OCI-LY1 (cell line): Measurements from ENCODE around the gene ZNF814.
A peak's percentile ranks its signal among the peaks of the same experiment; 100 is the strongest.

Experiments
- H2AFZ ChIP-seq: fragments of 200-600 bp; sonication (generic), shearing (Covaris generic); 2 replicates; pipeline ENCODE4 v1.6.0; 2014; ENCODE audit warnings: antibody characterized with exemption, mild to moderate bottlenecking, low read length
- H3F3A ChIP-seq: fragments of 200-600 bp; sonication (generic), shearing (Covaris generic); 2 replicates; pipeline ENCODE4 v1.6.0; 2014; ENCODE audit warnings: mild to moderate bottlenecking, antibody characterized with exemption, low read length, moderate library complexity; ENCODE audit not compliant: insufficient read depth
- H3K27ac ChIP-seq: fragments of 200-600 bp; sonication (generic); 2 replicates; pipeline ENCODE4 v1.5.1; 2014; ENCODE audit warnings: low read length, mixed run types, mild to moderate bottlenecking, low read depth; ENCODE audit not compliant: poor library complexity, severe bottlenecking
- H3K27me3 ChIP-seq: fragments of 200-600 bp; sonication (generic); 2 replicates; pipeline ENCODE4 v1.6.0; 2014; ENCODE audit warnings: antibody characterized with exemption, mild to moderate bottlenecking, low read length, moderate library complexity; ENCODE audit not compliant: insufficient read depth
- H3K36me3 ChIP-seq: fragments of 200-600 bp; sonication (generic); 2 replicates; pipeline ENCODE4 v1.6.1; 2014; ENCODE audit warnings: mild to moderate bottlenecking, antibody characterized with exemption, low read length, moderate library complexity, mixed read lengths; ENCODE audit not compliant: insufficient read depth
- H3K4me1 ChIP-seq: fragments of 200-600 bp; sonication (generic); 2 replicates; pipeline ENCODE4 v1.5.1; 2014; ENCODE audit warnings: mild to moderate bottlenecking, low read length, moderate library complexity; ENCODE audit not compliant: insufficient read depth, severe bottlenecking
- H3K4me2 ChIP-seq: fragments of 200-600 bp; sonication (generic), shearing (Covaris generic); 2 replicates; pipeline ENCODE4 v1.6.1; 2014; ENCODE audit warnings: low read length
- H3K4me3 ChIP-seq: fragments of 200-600 bp; sonication (generic); 2 replicates; pipeline ENCODE4 v1.5.1; 2014; ENCODE audit warnings: low read length, low read depth, mild to moderate bottlenecking, mixed read lengths; ENCODE audit not compliant: poor library complexity, severe bottlenecking
- H3K79me2 ChIP-seq: fragments of 200-600 bp; shearing (Covaris generic); 2 replicates; pipeline ENCODE4 v1.6.1; 2016; ENCODE audit warnings: mixed run types, low read length, mixed read lengths; ENCODE audit not compliant: insufficient read depth
- H3K9ac ChIP-seq: fragments of 200-600 bp; sonication (generic), shearing (Covaris generic); 2 replicates; pipeline ENCODE4 v1.6.1; 2014; ENCODE audit warnings: mild to moderate bottlenecking, low read length, mixed read lengths
- H3K9me2 ChIP-seq: fragments of 200-600 bp; sonication (generic), shearing (Covaris generic); 2 replicates; pipeline ENCODE4 v1.6.1; 2014; ENCODE audit warnings: low read depth, mild to moderate bottlenecking, low read length, mixed read lengths
- H3K9me3 ChIP-seq: fragments of 200-600 bp; shearing (Covaris generic); 2 replicates; pipeline ENCODE4 v1.6.1; 2014; ENCODE audit warnings: low read length, mixed read lengths
- H4K20me1 ChIP-seq: fragments of 200-600 bp; sonication (generic), shearing (Covaris generic); 2 replicates; pipeline ENCODE4 v1.6.0; 2016; ENCODE audit warnings: mild to moderate bottlenecking, low read length; ENCODE audit not compliant: insufficient read depth
- EZH2 ChIP-seq: fragments of 200-600 bp; sonication (generic), shearing (Covaris generic); IDR thresholded peaks from 2 replicates; pipeline ENCODE4 v1.8.0; 2017; ENCODE audit warnings: borderline replicate concordance, mixed run types, mild to moderate bottlenecking, antibody characterized with exemption, low read length, moderate library complexity, mixed read lengths
- TF ChIP-seq, protein P1 (sequence below): fragments of 200-600 bp; sonication (generic), shearing (Covaris generic); IDR thresholded peaks from 2 replicates; pipeline ENCODE4 v1.5.1; 2017; ENCODE audit warnings: mild to moderate bottlenecking, antibody characterized with exemption, low read length, moderate library complexity, mixed read lengths

ZNF814 gene

GRCh38 chr19:57817976-57818375, 70.9 kb downstream of the ZNF814 start:
- H3K4me2 ChIP-seq: no peak overlapping the region
- H3K36me3 ChIP-seq: peaks cover 14% of the 10 kb centered on the region; the same call in 1 of the 2 replicates
- no peaks in the 10 kb centered on the region for H3K27me3 ChIP-seq
- H3K79me2 ChIP-seq: peaks cover 34% of the 10 kb centered on the region
- peaks cover 46% of the 10 kb centered on the region for H3K4me1 ChIP-seq
- no peak overlapping the region for H3K4me3 ChIP-seq
- H3F3A ChIP-seq: no peaks in the 10 kb centered on the region
- no peak overlapping the region for H3K27ac ChIP-seq
- no peaks in the 10 kb centered on the region for H3K9me3 ChIP-seq
- no peaks in the 10 kb centered on the region for H3K9me2 ChIP-seq
- no peak overlapping the region for H2AFZ ChIP-seq
- TF ChIP-seq EZH2: no peak
- TF ChIP-seq, protein P1, sequence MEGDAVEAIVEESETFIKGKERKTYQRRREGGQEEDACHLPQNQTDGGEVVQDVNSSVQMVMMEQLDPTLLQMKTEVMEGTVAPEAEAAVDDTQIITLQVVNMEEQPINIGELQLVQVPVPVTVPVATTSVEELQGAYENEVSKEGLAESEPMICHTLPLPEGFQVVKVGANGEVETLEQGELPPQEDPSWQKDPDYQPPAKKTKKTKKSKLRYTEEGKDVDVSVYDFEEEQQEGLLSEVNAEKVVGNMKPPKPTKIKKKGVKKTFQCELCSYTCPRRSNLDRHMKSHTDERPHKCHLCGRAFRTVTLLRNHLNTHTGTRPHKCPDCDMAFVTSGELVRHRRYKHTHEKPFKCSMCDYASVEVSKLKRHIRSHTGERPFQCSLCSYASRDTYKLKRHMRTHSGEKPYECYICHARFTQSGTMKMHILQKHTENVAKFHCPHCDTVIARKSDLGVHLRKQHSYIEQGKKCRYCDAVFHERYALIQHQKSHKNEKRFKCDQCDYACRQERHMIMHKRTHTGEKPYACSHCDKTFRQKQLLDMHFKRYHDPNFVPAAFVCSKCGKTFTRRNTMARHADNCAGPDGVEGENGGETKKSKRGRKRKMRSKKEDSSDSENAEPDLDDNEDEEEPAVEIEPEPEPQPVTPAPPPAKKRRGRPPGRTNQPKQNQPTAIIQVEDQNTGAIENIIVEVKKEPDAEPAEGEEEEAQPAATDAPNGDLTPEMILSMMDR: no peak
- H3K9ac ChIP-seq: no peak overlapping the region
- no peaks in the 10 kb centered on the region for H4K20me1 ChIP-seq

- Histone ChIP-seq H3K79me2 (peaks cover 24% of the 10 kb centered on the region), H3K4me2 (no peak overlapping the region), H3K4me1 (peaks cover 49% of the 10 kb centered on the region), H3K9me2 (no peaks in the 10 kb centered on the region), H3K27me3 (no peaks in the 10 kb centered on the region), H3K9me3 (no peaks in the 10 kb centered on the region), H3K27ac (no peak overlapping the region), H3K4me3 (no peak overlapping the region), H3K36me3 (peaks cover 7% of the 10 kb centered on the region; the same call in 1 of the 2 replicates), H3F3A (no peaks in the 10 kb centered on the region), H2AFZ (no peak overlapping the region), H4K20me1 (no peaks in the 10 kb centered on the region), H3K9ac (no peak overlapping the region)
- no peak for TF ChIP-seq EZH2
- TF ChIP-seq, protein P1: no peak
Measured at GRCh38 chr19:57816652-57817051, 72.2 kb downstream of the ZNF814 start.

DNA sequence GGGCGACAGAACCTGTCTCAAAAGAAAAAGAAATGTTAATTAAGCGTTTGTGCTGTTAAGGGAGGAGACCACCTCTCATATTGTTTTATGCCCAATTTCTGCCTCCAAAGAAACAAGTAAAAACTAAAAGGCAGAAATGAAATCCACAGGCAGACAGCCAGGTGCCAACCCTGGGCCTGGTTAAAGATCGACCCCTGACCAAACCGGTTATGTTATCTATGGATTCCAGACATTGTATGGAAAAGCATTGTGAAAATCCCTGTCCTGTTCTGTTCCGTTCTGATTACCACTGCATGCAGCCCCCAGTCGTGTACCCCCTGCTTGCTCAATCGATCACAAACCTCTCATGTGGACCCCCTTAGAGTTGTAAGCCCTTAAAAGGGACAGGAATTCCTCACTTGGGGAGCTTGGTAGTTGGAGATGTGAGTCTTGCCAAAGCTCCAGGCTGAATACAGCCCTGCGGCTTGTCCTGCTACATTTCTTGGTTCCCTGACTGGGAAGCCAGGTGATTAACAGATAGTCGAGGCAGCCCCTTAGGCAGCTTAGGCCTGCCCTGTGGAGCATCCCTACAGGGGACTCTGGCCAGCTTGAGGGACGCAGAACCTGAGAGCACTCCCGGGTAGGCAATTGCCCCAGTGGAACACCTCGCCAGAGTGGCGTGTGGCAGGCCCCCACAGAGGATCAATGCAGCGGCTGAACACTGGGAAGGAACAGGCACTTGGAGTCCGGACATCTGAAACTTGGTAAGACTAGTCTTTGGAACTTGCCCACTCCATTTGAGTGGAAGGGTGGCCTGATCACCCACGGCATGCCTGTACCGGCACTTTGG, 73.4 kb downstream of the ZNF814 start:
- no peaks in the 10 kb centered on the region for H3K9me3 ChIP-seq
- peaks cover 17% of the 10 kb centered on the region for H3K79me2 ChIP-seq
- H3K27ac ChIP-seq: no peak overlapping the region
- H3K4me3 ChIP-seq: peak overlapping the region; percentile 94
- peak overlapping the region; percentile 92 for H3K9ac ChIP-seq
- H3K36me3 ChIP-seq: peaks cover 8% of the 10 kb centered on the region; the same call in 1 of the 2 replicates
- H4K20me1 ChIP-seq: no peaks in the 10 kb centered on the region
- peak overlapping the region; percentile 92 for H3K4me2 ChIP-seq
- no peaks in the 10 kb centered on the region for H3F3A ChIP-seq
- no peak overlapping the region for H2AFZ ChIP-seq
- H3K9me2 ChIP-seq: no peaks in the 10 kb centered on the region
- no peak for TF ChIP-seq EZH2
- TF ChIP-seq, protein P1: no peak
- peaks cover 40% of the 10 kb centered on the region for H3K4me1 ChIP-seq
- no peaks in the 10 kb centered on the region for H3K27me3 ChIP-seq
